H1 (cell line): ENCODE measurements around the gene PDE8B. TPM values are rescaled to one million over a fixed set of nuclear protein-coding genes. Genes with fewer than 3 reads are reported as not detected.

ENCODE experiments used
- CTCF ChIA-PET: fragments of 300-600 bp; sonication (Branson Sonifier 250); formaldehyde crosslinking; loops from one replicate; lab custom pipeline; 2021; ENCODE audit not compliant: partially characterized antibody; lab: Charles Lee
- POLR2A ChIA-PET: fragments of 300-600 bp; sonication (Branson Sonifier 250); formaldehyde crosslinking; loops from one replicate; lab custom pipeline; 2021; ENCODE audit warnings: inconsistent platforms; ENCODE audit not compliant: partially characterized antibody; lab: Charles Lee
- DNase-seq, 2 experiments: peaks; one replicate each; pipeline versions ENCODE4 v3.0.0 to v3.0.0-alpha.2; 2010 to 2022; ENCODE audit warnings: low spot score in 2 of 2, low read depth in 1 of 2, mixed read lengths in 1 of 2
- FAIRE-seq: peaks from 2 replicates; lab custom pipeline; 2011; peaks lifted over from hg19 to GRCh38; lab: Jason Lieb, UNC
- H2AFZ ChIP-seq: 2 replicates; pipeline ENCODE4 v1.8.1; 2012; ENCODE audit warnings: low read length, inconsistent platforms
- H2AK5ac ChIP-seq: 2 replicates; pipeline ENCODE4 v1.6.1; 2013; ENCODE audit warnings: low read depth, low read length
- H2BK120ac ChIP-seq: replicated peaks from 2 replicates; pipeline ENCODE3; 2013; ENCODE audit warnings: low read depth, low read length, inconsistent platforms
- H2BK12ac ChIP-seq: 2 replicates; pipeline ENCODE4 v1.6.1; 2013; ENCODE audit warnings: low read depth, low read length
- H2BK15ac ChIP-seq: 2 replicates; pipeline ENCODE4 v1.6.1; 2013; ENCODE audit warnings: low read length
- H2BK20ac ChIP-seq: 2 replicates; pipeline ENCODE4 v1.6.1; 2013; ENCODE audit warnings: low read length
- H2BK5ac ChIP-seq: 2 replicates; pipeline ENCODE4 v1.6.1; 2013; ENCODE audit warnings: low read depth, low read length
- H3K14ac ChIP-seq: 2 replicates; pipeline ENCODE4 v1.6.1; 2013; ENCODE audit warnings: inconsistent platforms; ENCODE audit not compliant: insufficient read length
- H3K18ac ChIP-seq: 2 replicates; pipeline ENCODE4 v1.6.1; 2013; ENCODE audit warnings: low read length; ENCODE audit errors: extremely low read depth
- H3K23ac ChIP-seq: 2 replicates; pipeline ENCODE4 v1.6.1; 2013; ENCODE audit warnings: inconsistent platforms; ENCODE audit not compliant: insufficient read length
- H3K23me2 ChIP-seq: 2 replicates; pipeline ENCODE4 v1.6.1; 2013; ENCODE audit warnings: low read depth, low read length
- H3K27ac ChIP-seq: 2 replicates; pipeline ENCODE4 v1.6.1; 2011; ENCODE audit warnings: low read depth, low read length, inconsistent platforms
- H3K27me3 ChIP-seq, 4 experiments: replicated peaks in 1 of 4; 1 replicate in 1 of 4; 2 replicates in 3 of 4; pipeline versions ENCODE4 v1.6.1 to v1.8.1; 2011 to 2013; ENCODE audit warnings: low read length in 3 of 4, mild to moderate bottlenecking in 3 of 4, inconsistent platforms in 2 of 4, mixed read lengths in 2 of 4, moderate library complexity in 1 of 4; ENCODE audit not compliant: control insufficient read depth in 3 of 4, insufficient read depth in 3 of 4; ENCODE audit errors: extremely low read depth in 1 of 4
- H3K36me3 ChIP-seq, 4 experiments: 2 replicates each; pipeline versions ENCODE4 v1.6.1 to v1.8.1; 2011 to 2013; ENCODE audit warnings: mild to moderate bottlenecking in 4 of 4, low read length in 3 of 4, moderate library complexity in 2 of 4, control low read depth in 1 of 4, inconsistent platforms in 1 of 4; ENCODE audit not compliant: insufficient read depth in 4 of 4, control insufficient read depth in 2 of 4
- H3K4ac ChIP-seq: replicated peaks from 2 replicates; pipeline ENCODE3; 2013; ENCODE audit warnings: low read length, low read depth, mixed read lengths, inconsistent platforms; ENCODE audit not compliant: insufficient read length
- H3K4me1 ChIP-seq, 4 experiments: replicated peaks in 1 of 4; 1 replicate in 1 of 4; 2 replicates in 3 of 4; pipeline versions ENCODE4 v1.6.1 to v1.8.1; 2011 to 2013; ENCODE audit warnings: low read length in 3 of 4, inconsistent platforms in 2 of 4, mixed read lengths in 1 of 4; ENCODE audit not compliant: insufficient read depth in 4 of 4, control insufficient read depth in 3 of 4
- H3K4me2 ChIP-seq, 2 experiments: 2 replicates each; pipeline versions ENCODE4 v1.6.1 to v1.8.1; 2011 to 2013; ENCODE audit warnings: low read depth in 2 of 2, low read length in 2 of 2, control low read depth in 1 of 2, inconsistent platforms in 1 of 2, mild to moderate bottlenecking in 1 of 2; ENCODE audit not compliant: insufficient read depth in 1 of 2
- H3K4me3 ChIP-seq, 4 experiments: fragments of 200-600, 300-600 bp in 1 of 4; sonication (generic), shearing (Covaris generic), sonication (Bioruptor Twin) in 1 of 4; 2 replicates each; pipeline versions ENCODE4 v1.5.1 to v1.8.1; 2011 to 2016; ENCODE audit warnings: low read length in 4 of 4, low read depth in 3 of 4, control low read depth in 2 of 4, inconsistent platforms in 2 of 4, mild to moderate bottlenecking in 2 of 4, mixed read lengths in 1 of 4, moderate library complexity in 1 of 4; ENCODE audit not compliant: insufficient read depth in 2 of 4; ENCODE audit errors: extremely low read depth in 1 of 4
- H3K56ac ChIP-seq: replicated peaks from 2 replicates; pipeline ENCODE3; 2013; ENCODE audit warnings: low read depth, mild to moderate bottlenecking, mixed read lengths, low read length, inconsistent platforms; ENCODE audit not compliant: insufficient read length
- H3K79me1 ChIP-seq: 2 replicates; pipeline ENCODE4 v1.6.1; 2013; ENCODE audit warnings: low read depth, low read length, control low read depth
- H3K79me2 ChIP-seq, 2 experiments: 2 replicates each; pipeline versions ENCODE4 v1.6.1 to v1.8.1; 2012 to 2013; ENCODE audit warnings: low read length in 2 of 2, mild to moderate bottlenecking in 2 of 2, inconsistent platforms in 1 of 2; ENCODE audit not compliant: insufficient read depth in 2 of 2, control insufficient read depth in 1 of 2
- H3K9ac ChIP-seq, 4 experiments: replicated peaks in 1 of 4; 1 replicate in 1 of 4; 2 replicates in 3 of 4; pipeline versions ENCODE4 v1.6.1 to v1.8.1; 2011 to 2013; ENCODE audit warnings: low read depth in 3 of 4, low read length in 3 of 4, control low read depth in 2 of 4, mild to moderate bottlenecking in 2 of 4, moderate library complexity in 2 of 4, inconsistent platforms in 1 of 4; ENCODE audit errors: extremely low read depth in 1 of 4
- H3K9me3 ChIP-seq, 2 experiments: 2 replicates each; pipeline versions ENCODE4 v1.6.1 to v1.8.1; 2012 to 2013; ENCODE audit warnings: mild to moderate bottlenecking in 2 of 2, moderate library complexity in 2 of 2, control low read depth in 1 of 2, inconsistent platforms in 1 of 2, low read depth in 1 of 2, low read length in 1 of 2, mixed read lengths in 1 of 2; ENCODE audit not compliant: insufficient read depth in 2 of 2
- H4K20me1 ChIP-seq, 2 experiments: replicated peaks in 1 of 2; 2 replicates each; pipeline versions ENCODE3 to v1.8.1; 2011 to 2013; ENCODE audit warnings: inconsistent platforms in 2 of 2, low read length in 2 of 2, mild to moderate bottlenecking in 1 of 2; ENCODE audit not compliant: insufficient read depth in 2 of 2, control insufficient read depth in 1 of 2
- H4K5ac ChIP-seq: 2 replicates; pipeline ENCODE4 v1.6.1; 2013; ENCODE audit warnings: low read length, low read depth, mixed read lengths, inconsistent platforms; ENCODE audit not compliant: insufficient read length
- H4K8ac ChIP-seq: 2 replicates; pipeline ENCODE4 v1.8.0; 2013; ENCODE audit warnings: mild to moderate bottlenecking, moderate library complexity, low read length, inconsistent platforms; ENCODE audit not compliant: insufficient read depth; ENCODE audit errors: extremely low read depth
- H4K91ac ChIP-seq: replicated peaks from 2 replicates; pipeline ENCODE3; 2013; ENCODE audit warnings: low read length, mixed read lengths, inconsistent platforms; ENCODE audit not compliant: insufficient read length
- ASH2L ChIP-seq: fragments of 200-600, 300-600 bp; sonication (generic); IDR thresholded peaks from one replicate; pipeline ENCODE4 v1.7.1; 2017; ENCODE audit warnings: low read length
- BRCA1 ChIP-seq: IDR thresholded peaks from 2 replicates; pipeline ENCODE4 v1.6.1; 2012; ENCODE audit warnings: low read depth, low read length, improper control_type of control experiment
- FOSL1 ChIP-seq: IDR thresholded peaks from 2 replicates; pipeline ENCODE4 v1.6.1; 2011; ENCODE audit warnings: mild to moderate bottlenecking, low read depth, low read length, moderate library complexity; ENCODE audit not compliant: insufficient read depth
- JUN ChIP-seq: IDR thresholded peaks from 2 replicates; pipeline ENCODE4 v1.6.1; 2011; ENCODE audit warnings: low read depth, mild to moderate bottlenecking, improper control_type of control experiment, low read length
- NRF1 ChIP-seq: IDR thresholded peaks from 2 replicates; pipeline ENCODE4 v1.6.1; 2011; ENCODE audit warnings: mild to moderate bottlenecking, low read depth, low read length, improper control_type of control experiment
- POLR2A ChIP-seq, 2 experiments: IDR thresholded peaks; 1 replicate in 1 of 2; 2 replicates in 1 of 2; pipeline ENCODE4 v1.6.1; 2011; ENCODE audit warnings: low read depth in 2 of 2, low read length in 2 of 2, mild to moderate bottlenecking in 2 of 2; ENCODE audit errors: control extremely low read depth in 1 of 2
- TBP ChIP-seq: IDR thresholded peaks from 2 replicates; pipeline ENCODE4 v1.6.1; 2011; ENCODE audit warnings: low read depth, low read length, improper control_type of control experiment
- TCF12 ChIP-seq: IDR thresholded peaks from 2 replicates; pipeline ENCODE4 v1.6.1; 2011; ENCODE audit warnings: low read depth, mild to moderate bottlenecking, low read length
- WGBS, 2 experiments: shearing (Covaris generic) in 1 of 2; methylation state at CpG; one replicate each; pipeline versions ENCODE4 v1.1.6 to v1.1.7; 2013 to 2015; ENCODE audit warnings: low lambda C conversion rate in 2 of 2, mixed read lengths in 2 of 2, inconsistent platforms in 1 of 2, low coverage in 1 of 2, missing lambda C conversion rate in 1 of 2; ENCODE audit not compliant: insufficient replicate concordance in 2 of 2, insufficient coverage in 1 of 2, insufficient read length in 1 of 2; ENCODE audit errors: extremely low coverage in 1 of 2, missing lambda C conversion rate in 1 of 2; 5-methylcytosine and 5-hydroxymethylcytosine counted together
- polyA plus RNA-seq, 7 experiments: library from polyadenylated mRNA; depleted of rRNA in 3 of 7; stranded (reverse) in 5 of 7; unstranded in 2 of 7; fragments of >200 nt in 5 of 7; fragments of 200-250 nt in 2 of 7; gene quantifications; 1 replicate in 5 of 7; 2 replicates in 1 of 7; 4 replicates in 1 of 7; pipeline versions ENCODE4 v1.2.1 to v1.2.3, GENCODE V29; 2011 to 2013; ENCODE audit warnings: missing spikeins in 2 of 7, mixed read lengths in 2 of 7
- total RNA-seq: library from RNA; stranded (reverse); fragmentation: NEBNext Ultra II Directional; extraction: Animal tissue kit (Norgen Biotek cat#: 25700); gene quantifications from 2 replicates; pipeline ENCODE4 v1.2.1, GENCODE V29; 2021
- TF ChIP-seq, protein P1 (sequence below): IDR thresholded peaks from 2 replicates; pipeline ENCODE4 v1.6.1; 2012; ENCODE audit warnings: low read length, inconsistent platforms
- TF ChIP-seq, protein P2 (sequence below): IDR thresholded peaks from 2 replicates; pipeline ENCODE4 v1.6.1; 2012; ENCODE audit warnings: inconsistent platforms

PDE8B gene
- total and polyA plus RNA-seq, 2 of the 8 experiments (the other 6 are each of a cell fraction or from before 2014, with no cell fraction given), result 0.32 to 1.1 TPM

DNA sequence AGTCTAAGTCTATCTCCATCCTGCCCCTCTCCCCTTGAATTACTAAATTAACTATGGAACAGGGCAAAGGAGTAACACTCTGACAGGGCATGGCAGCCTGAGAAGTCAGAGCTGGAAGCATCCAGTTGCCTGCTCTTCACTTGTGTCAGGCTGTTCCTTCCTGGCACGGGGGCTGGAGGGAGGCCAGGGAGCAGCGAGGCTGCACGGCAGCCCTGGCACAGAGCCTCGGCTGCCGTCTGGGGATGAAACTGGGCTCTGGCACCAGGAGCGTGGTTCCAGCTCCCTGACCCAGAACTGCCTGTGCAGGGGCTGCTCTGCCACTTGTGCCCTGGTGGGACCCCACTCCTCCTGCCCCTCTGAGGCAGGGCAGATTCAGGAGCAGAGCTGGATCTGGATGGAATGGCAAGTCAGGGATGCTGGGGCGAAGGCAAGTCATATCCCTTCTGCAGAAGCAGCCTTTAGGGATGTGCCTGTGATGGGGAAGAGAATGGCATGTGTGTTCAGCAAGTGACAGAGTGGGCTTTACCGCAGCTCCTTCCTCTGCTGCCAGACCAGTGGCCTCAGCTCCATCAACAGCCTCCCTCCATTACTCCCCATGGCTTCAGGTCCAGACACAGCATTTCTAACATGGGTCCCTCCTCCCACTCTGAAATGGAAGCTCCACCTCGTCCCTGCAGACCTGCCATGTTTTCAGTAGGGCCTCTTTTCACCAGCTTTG lies 42.2 kb upstream of the PDE8B start:
- Histone ChIP-seq H3K4me1 (no peaks in the 10 kb centered on the region), H3K9me3 (no peaks in the 10 kb centered on the region), H3K23me2 (no peaks in the 10 kb centered on the region), H3K36me3 (no peaks in the 10 kb centered on the region), H2AK5ac (no peak overlapping the region), H3K4ac (no peak overlapping the region), H4K8ac (no peak overlapping the region; the same call in 1 of the 2 replicates), H3K23ac (no peak overlapping the region), H3K79me1 (no peaks in the 10 kb centered on the region), H3K27ac (no peak overlapping the region), H3K4me3 (no peak overlapping the region), H3K4me2 (no peak overlapping the region), H3K9ac (no peak overlapping the region), H2BK15ac (no peak overlapping the region), H2BK5ac (no peak overlapping the region), H3K14ac (no peak overlapping the region), H2BK120ac (no peak overlapping the region), H2BK12ac (no peak overlapping the region), H3K18ac (no peak overlapping the region), H4K5ac (no peak overlapping the region), H2BK20ac (no peak overlapping the region), H3K27me3 (no peaks in the 10 kb centered on the region; a peak in 1 of 7 replicates), H4K91ac (no peak overlapping the region), H3K79me2 (no peaks in the 10 kb centered on the region), H4K20me1 (no peaks in the 10 kb centered on the region), H3K56ac (no peak overlapping the region), H2AFZ (no peak overlapping the region)
- 87% methylated on average over 9 of the region's 9 CpGs; no CpG with 5 or more reads in 1 of the 2 experiments for WGBS, 2 experiments
- ChIA-PET POLR2A (interaction anchor here (1.3 kb wide), 1 partner anchor 12 kb away, joined by 3 read pairs; no protein-coding TSS in a partner anchor), CTCF (interaction anchor here (1.1 to 1.4 kb wide), 3 partner anchors 13 to 96 kb away, joined by 3 to 7 read pairs (median 3); no protein-coding TSS in a partner anchor)
- FAIRE-seq (no peak), DNase-seq (no peak)
- TF ChIP-seq ASH2L (no peak), TBP (no peak), TCF12 (no peak), NRF1 (no peak), JUN (no peak), BRCA1 (no peak), FOSL1 (no peak), POLR2A (IDR thresholded peaks at IDR 0.05; ENCODE audit: control extremely low read depth in 1 of 2, low read depth in 2 of 2, low read length in 2 of 2) (no peak)
- TF ChIP-seq, protein P1, sequence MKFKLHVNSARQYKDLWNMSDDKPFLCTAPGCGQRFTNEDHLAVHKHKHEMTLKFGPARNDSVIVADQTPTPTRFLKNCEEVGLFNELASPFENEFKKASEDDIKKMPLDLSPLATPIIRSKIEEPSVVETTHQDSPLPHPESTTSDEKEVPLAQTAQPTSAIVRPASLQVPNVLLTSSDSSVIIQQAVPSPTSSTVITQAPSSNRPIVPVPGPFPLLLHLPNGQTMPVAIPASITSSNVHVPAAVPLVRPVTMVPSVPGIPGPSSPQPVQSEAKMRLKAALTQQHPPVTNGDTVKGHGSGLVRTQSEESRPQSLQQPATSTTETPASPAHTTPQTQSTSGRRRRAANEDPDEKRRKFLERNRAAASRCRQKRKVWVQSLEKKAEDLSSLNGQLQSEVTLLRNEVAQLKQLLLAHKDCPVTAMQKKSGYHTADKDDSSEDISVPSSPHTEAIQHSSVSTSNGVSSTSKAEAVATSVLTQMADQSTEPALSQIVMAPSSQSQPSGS, result no peak
- TF ChIP-seq, protein P2, sequence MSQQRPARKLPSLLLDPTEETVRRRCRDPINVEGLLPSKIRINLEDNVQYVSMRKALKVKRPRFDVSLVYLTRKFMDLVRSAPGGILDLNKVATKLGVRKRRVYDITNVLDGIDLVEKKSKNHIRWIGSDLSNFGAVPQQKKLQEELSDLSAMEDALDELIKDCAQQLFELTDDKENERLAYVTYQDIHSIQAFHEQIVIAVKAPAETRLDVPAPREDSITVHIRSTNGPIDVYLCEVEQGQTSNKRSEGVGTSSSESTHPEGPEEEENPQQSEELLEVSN, result no peak
